Neural cell (in vitro differentiated cells): Measurements from ENCODE around the gene FADS3.

Experiments used
- CTCF ChIP-seq: fragments of 450-650 bp; IDR thresholded peaks from 2 replicates; pipeline ENCODE4 v1.5.1; 2014; ENCODE audit warnings: antibody characterized with exemption, mild to moderate bottlenecking, moderate library complexity; ENCODE audit not compliant: poor library complexity, severe bottlenecking
- EZH2 ChIP-seq: fragments of 200-600, 300-800 bp; shearing (Covaris generic), sonication (generic); IDR thresholded peaks from 2 replicates; pipeline ENCODE4 v1.6.1; 2014; ENCODE audit warnings: antibody characterized with exemption, low read length, borderline replicate concordance, mild to moderate bottlenecking; ENCODE audit not compliant: insufficient read depth, poor library complexity, severe bottlenecking
- MXI1 ChIP-seq: fragments of 450-650 bp; conservative IDR thresholded peaks from 2 replicates; pipeline ENCODE4 v1.6.1; 2014; ENCODE audit warnings: antibody characterized with exemption, mild to moderate bottlenecking; ENCODE audit not compliant: poor library complexity, severe bottlenecking
- POLR2AphosphoS5 ChIP-seq: IDR thresholded peaks from 2 replicates; pipeline ENCODE4 v1.6.1; 2012
- SMC3 ChIP-seq: fragments of 450-650 bp; conservative IDR thresholded peaks from 2 replicates; pipeline ENCODE4 v1.6.1; 2014; ENCODE audit warnings: antibody characterized with exemption, mild to moderate bottlenecking, moderate library complexity; ENCODE audit not compliant: poor library complexity

GRCh38 chr11:61834278-61835048 is 56.9 kb downstream of the FADS3 start:
- TF ChIP-seq CTCF (no peak), SMC3 (no peak), POLR2AphosphoS5 (no peak), EZH2 (no peak), MXI1 (no peak)
